Mucosa of descending colon (tissue), 3 donors: ENCODE results near the gene NPSR1. TPM values are rescaled to one million over a fixed set of nuclear protein-coding genes. Genes with fewer than 3 reads are reported as not detected.

ENCODE experiments used
- ATAC-seq: fragments of 200-7000 bp; cut with Tn5 transposase; one replicate; pipeline ENCODE4 v1.9.1; 2020; ENCODE audit warnings: mild to moderate bottlenecking, moderate library complexity
- DNase-seq, 3 donors: peaks; one replicate each; pipeline ENCODE4 v3.0.0-alpha.2; 2020
- H3K36me3 ChIP-seq: fragments of 200-600 bp; one replicate; pipeline ENCODE4 v1.8.0; 2021; ENCODE audit warnings: low read depth, mild to moderate bottlenecking
- H3K4me1 ChIP-seq: fragments of 200-600 bp; one replicate; pipeline ENCODE4 v1.8.0; 2021; ENCODE audit warnings: low read depth, mild to moderate bottlenecking
- H3K4me3 ChIP-seq: fragments of 200-600 bp; one replicate; pipeline ENCODE4 v1.8.0; 2021; ENCODE audit warnings: mild to moderate bottlenecking
- H3K9me3 ChIP-seq: fragments of 200-600 bp; one replicate; pipeline ENCODE4 v1.8.0; 2021; ENCODE audit warnings: mild to moderate bottlenecking
- CTCF ChIP-seq: fragments of 200-600 bp; IDR thresholded peaks from one replicate; pipeline ENCODE4 v1.8.0; 2022; ENCODE audit warnings: antibody characterized with exemption, mild to moderate bottlenecking
- intact Hi-C, 2 donors: fragments of 100-400 bp; cut with DNase I in 1 of 2; cut with micrococcal nuclease in 1 of 2; formaldehyde crosslinking; loops; one replicate each; pipeline versions ENCODE4 v1.11.0 to v1.11.1; 2022; cut with DNase I, micrococcal nuclease
- total RNA-seq, 3 donors: library from RNA; stranded (reverse); fragmentation: NEBNext Ultra II Directional in 2 of 3; extraction: Animal tissue kit (Norgen Biotek cat#: 25700) in 2 of 3; gene quantifications; one replicate each; pipeline versions ENCODE4 v1.2.1 to v1.2.4, GENCODE V29; 2021 to 2023
- donor health status: DM: no; HTN: no; CAD: no; lungs with moderate emphysema.
- donor health status: DM: no; HTN: no; CAD: no.
- donor health status: DM: no; HTN: yes; CAD: no.

Gene NPSR1
- total RNA-seq, 3 donors from 2014 or later = not detected

GRCh38 chr7:34840176-34840785 is 182.3 kb downstream of the NPSR1 start:
- intact Hi-C loops = no loop called here
- no peak for ATAC-seq
- H3K36me3 ChIP-seq = no peaks in the 10 kb centered on the region
- H3K9me3 ChIP-seq = no peaks in the 10 kb centered on the region
- DNase-seq = no peak
- H3K4me1 ChIP-seq = no peaks in the 10 kb centered on the region
- TF ChIP-seq CTCF = no peak
- H3K4me3 ChIP-seq = no peak overlapping the region

- DNase-seq (no peak), ATAC-seq (no peak)
- Histone ChIP-seq H3K4me3 (no peak overlapping the region), H3K36me3 (no peaks in the 10 kb centered on the region), H3K4me1 (no peaks in the 10 kb centered on the region), H3K9me3 (no peaks in the 10 kb centered on the region)
- no peak for TF ChIP-seq CTCF
- intact Hi-C loops = no loop called here
Measured at GRCh38 chr7:34841326-34841725, 183.3 kb downstream of the NPSR1 start.

- Histone ChIP-seq H3K4me3 (no peak overlapping the region), H3K36me3 (no peaks in the 10 kb centered on the region), H3K4me1 (no peaks in the 10 kb centered on the region), H3K9me3 (no peaks in the 10 kb centered on the region)
- TF ChIP-seq CTCF = no peak
- DNase-seq (no peak), ATAC-seq (no peak)
- intact Hi-C loops = no loop called here
Measured at GRCh38 chr7:34842782-34843181, 184.8 kb downstream of the NPSR1 start.

GRCh38 chr7:34844406-34844805 is 186.4 kb downstream of the NPSR1 start:
- no peak for TF ChIP-seq CTCF
- no peak for ATAC-seq
- no peak for DNase-seq
- Histone ChIP-seq H3K9me3 (no peaks in the 10 kb centered on the region), H3K4me3 (no peak overlapping the region), H3K36me3 (no peaks in the 10 kb centered on the region), H3K4me1 (no peaks in the 10 kb centered on the region)
- intact Hi-C loops = no loop called here

GRCh38 chr7:34844936-34845665 is 187.1 kb downstream of the NPSR1 start:
- DNase-seq (no peak), ATAC-seq (no peak)
- no peaks in the 10 kb centered on the region for H3K9me3 ChIP-seq
- intact Hi-C loops = no loop called here
- no peak overlapping the region for H3K4me3 ChIP-seq
- H3K36me3 ChIP-seq = no peaks in the 10 kb centered on the region
- H3K4me1 ChIP-seq = no peaks in the 10 kb centered on the region
- no peak for TF ChIP-seq CTCF
